ENCODE data around the gene RASAL2.

GRCh38 chr1:178174539-178174938, 80.6 kb downstream of the RASAL2 start:
- TF ChIP-seq CTCF (IDR thresholded peaks at IDR 0.05) (no peak), ZC3H11A (IDR thresholded peaks at IDR 0.05) (no peak), KDM1A (IDR thresholded peaks at IDR 0.05; ENCODE audit: low read depth) (no peak), POLR2A (IDR thresholded peaks at IDR 0.05; ENCODE audit: low read length) (no peak), EP300 (IDR thresholded peaks at IDR 0.05) (no peak), RCOR1 (IDR thresholded peaks at IDR 0.05; ENCODE audit: low read depth, low read length) (no peak), PBX3 (IDR thresholded peaks at IDR 0.05) (no peak), JUN (IDR thresholded peaks at IDR 0.05) (no peak), HOXA7 (CRISPR knock-in tag; IDR thresholded peaks at IDR 0.05) (no peak), MAX (IDR thresholded peaks at IDR 0.05) (no peak)

Measured in A549 (cell line).